ENCODE measurements around the gene FSD1.
A peak's percentile ranks its signal among the peaks of the same experiment; 100 is the strongest.
"Not testable (repeated sequence)": the region's sequence is repeated elsewhere in the genome, so short reads cannot be mapped to it uniquely, and the experiment has no call there.

FSD1 gene

GRCh38 chr19:4304538-4305256 lies at the start of gene FSD1:
Gene FSD1, plus strand, starts transcription at chr19:4304598. Its CDS starts 149 bp downstream, at chr19:4304747.
- DNase-seq (ENCODE audit: low spot score): peak; percentile 99

GRCh38 chr19:4256563-4256962 lies 47.8 kb upstream of the FSD1 start:
- no peak for DNase-seq (ENCODE audit: low spot score)

- no peak for DNase-seq (ENCODE audit: low spot score)
Measured at GRCh38 chr19:4257025-4257424, 47.4 kb upstream of the FSD1 start.

- peak; percentile 14 for DNase-seq (ENCODE audit: low spot score)
Measured at GRCh38 chr19:4258181-4258580, 46.2 kb upstream of the FSD1 start.

- DNase-seq (ENCODE audit: low spot score): no peak
Measured at GRCh38 chr19:4260613-4261191, 43.7 kb upstream of the FSD1 start.

GRCh38 chr19:4264812-4265211 lies 39.6 kb upstream of the FSD1 start:
- no peak for DNase-seq (ENCODE audit: low spot score)

- DNase-seq (ENCODE audit: low spot score): no peak
Measured at GRCh38 chr19:4266253-4267000, 38.0 kb upstream of the FSD1 start.

- peak; percentile 90 for DNase-seq (ENCODE audit: low spot score)
Measured at GRCh38 chr19:4267101-4267900, 37.1 kb upstream of the FSD1 start.

- no peak for DNase-seq (ENCODE audit: low spot score)
Measured at GRCh38 chr19:4267901-4268815, 36.2 kb upstream of the FSD1 start.

GRCh38 chr19:4268816-4269430 lies 35.5 kb upstream of the FSD1 start:
- DNase-seq (ENCODE audit: low spot score): no peak

GRCh38 chr19:4272894-4273293 lies 31.5 kb upstream of the FSD1 start:
- no peak for DNase-seq (ENCODE audit: low spot score)

- DNase-seq (ENCODE audit: low spot score): not testable (repeated sequence)
Measured at GRCh38 chr19:4274321-4274686, 30.1 kb upstream of the FSD1 start.

GRCh38 chr19:4277191-4277696 lies 27.2 kb upstream of the FSD1 start:
- no peak for DNase-seq (ENCODE audit: low spot score)

GRCh38 chr19:4278010-4278409 lies 26.4 kb upstream of the FSD1 start:
- DNase-seq (ENCODE audit: low spot score): no peak

GRCh38 chr19:4278419-4279266 lies 25.8 kb upstream of the FSD1 start, which contains the start of gene SHD:
Gene SHD, plus strand, starts transcription at chr19:4279266. Its CDS starts 798 bp downstream, at chr19:4280064.
- peak; percentile 80 for DNase-seq (ENCODE audit: low spot score)

GRCh38 chr19:4279267-4279529 lies 25.2 kb upstream of the FSD1 start:
- no peak for DNase-seq (ENCODE audit: low spot score)

- no peak for DNase-seq (ENCODE audit: low spot score)
Measured at GRCh38 chr19:4279530-4280422, 24.6 kb upstream of the FSD1 start.

GRCh38 chr19:4284176-4284958 lies 20.0 kb upstream of the FSD1 start:
- DNase-seq (ENCODE audit: low spot score): peak; percentile 98
